HEK293T (cell line): ENCODE results near the gene YPEL5.

ENCODE experiments used
- CTCF ChIA-PET: fragments of 350-600 bp; formaldehyde crosslinking; extraction: SDS; loops from one replicate; lab custom pipeline; 2021; ENCODE audit warnings: antibody characterized with exemption, inconsistent platforms; lab: Yijun Ruan, JAX
- POLR2A ChIA-PET: fragments of 350-600 bp; formaldehyde crosslinking; extraction: SDS; loops from one replicate; lab custom pipeline; 2020; ENCODE audit warnings: antibody characterized with exemption, inconsistent platforms; lab: Yijun Ruan, JAX
- DNase-seq: peaks from one replicate; pipeline ENCODE4 v3.0.0; 2012; ENCODE audit warnings: mixed read lengths; ENCODE audit errors: extremely low spot score
- ARNT ChIP-seq: fragments of 450-650 bp; IDR thresholded peaks from 2 replicates; pipeline ENCODE4 v1.6.1; 2017; ENCODE audit warnings: mild to moderate bottlenecking
- BHLHE40 ChIP-seq: fragments of 450-650 bp; IDR thresholded peaks from 2 replicates; pipeline ENCODE4 v1.6.1; 2016; ENCODE audit warnings: mild to moderate bottlenecking, moderate library complexity, borderline replicate concordance
- CTBP1 ChIP-seq: fragments of 450-650 bp; IDR thresholded peaks from 2 replicates; pipeline ENCODE4 v1.6.1; 2016; ENCODE audit warnings: borderline replicate concordance
- ELF4 ChIP-seq: fragments of 450-650 bp; IDR thresholded peaks from 2 replicates; pipeline ENCODE4 v1.6.1; 2017; ENCODE audit warnings: antibody characterized with exemption
- FOXA1 ChIP-seq: fragments of 450-650 bp; IDR thresholded peaks from 2 replicates; pipeline ENCODE4 v1.6.1; 2016; ENCODE audit warnings: mild to moderate bottlenecking
- FOXK2 ChIP-seq: fragments of 450-650 bp; IDR thresholded peaks from 2 replicates; pipeline ENCODE4 v1.6.1; 2016; ENCODE audit warnings: mild to moderate bottlenecking
- FOXM1 ChIP-seq: fragments of 450-650 bp; IDR thresholded peaks from 2 replicates; pipeline ENCODE4 v1.6.1; 2017; ENCODE audit warnings: mild to moderate bottlenecking, borderline replicate concordance
- HDGF ChIP-seq: fragments of 450-650 bp; IDR thresholded peaks from 2 replicates; pipeline ENCODE4 v1.6.1; 2017; ENCODE audit warnings: antibody characterized with exemption, borderline replicate concordance
- L3MBTL2 ChIP-seq: fragments of 450-650 bp; conservative IDR thresholded peaks from 2 replicates; pipeline ENCODE4 v1.6.1; 2016; ENCODE audit warnings: mild to moderate bottlenecking
- LEF1 ChIP-seq: fragments of 450-650 bp; IDR thresholded peaks from 2 replicates; pipeline ENCODE4 v1.6.1; 2017; ENCODE audit warnings: mild to moderate bottlenecking, borderline replicate concordance
- NFRKB ChIP-seq: fragments of 450-650 bp; IDR thresholded peaks from 2 replicates; pipeline ENCODE4 v1.6.1; 2016; ENCODE audit warnings: mild to moderate bottlenecking, moderate library complexity
- PKNOX1 ChIP-seq: fragments of 450-650 bp; IDR thresholded peaks from 2 replicates; pipeline ENCODE4 v1.6.1; 2016
- SP1 ChIP-seq: fragments of 450-650 bp; IDR thresholded peaks from 2 replicates; pipeline ENCODE4 v1.6.1; 2017
- SUZ12 ChIP-seq: fragments of 450-650 bp; IDR thresholded peaks from 2 replicates; pipeline ENCODE4 v1.6.1; 2016; ENCODE audit warnings: mild to moderate bottlenecking
- TARDBP ChIP-seq: fragments of 450-650 bp; IDR thresholded peaks from 2 replicates; pipeline ENCODE4 v1.6.1; 2016
- ZNF384 ChIP-seq: fragments of 450-650 bp; IDR thresholded peaks from 2 replicates; pipeline ENCODE4 v1.6.1; 2016

Gene YPEL5

DNA sequence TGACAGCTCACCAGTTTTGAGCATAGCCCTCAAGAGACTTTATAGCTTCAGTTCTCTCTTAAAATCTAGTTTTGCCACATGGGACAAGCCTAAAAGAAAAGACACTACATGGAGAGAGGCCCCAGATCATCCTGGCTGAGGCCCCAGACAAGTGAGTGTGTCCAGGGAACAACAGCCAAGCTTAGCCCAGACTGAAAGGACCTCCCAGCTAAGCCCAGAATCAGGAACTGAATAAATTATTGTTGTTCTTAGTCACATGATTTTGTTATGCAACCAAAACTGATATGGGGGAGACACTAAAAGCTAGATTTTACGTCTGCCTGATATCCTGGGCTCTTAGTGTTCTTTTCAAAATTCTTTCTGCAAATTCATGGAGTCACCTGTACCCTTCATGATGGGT is 55.2 kb downstream of the YPEL5 start:
- POLR2A ChIA-PET, result no interaction called here
- no peak for DNase-seq
- CTCF ChIA-PET, result interaction anchor here (1.0 to 1.8 kb wide), 2 partner anchors 37 to 509 kb away, joined by 6 to 11 read pairs; no protein-coding TSS in a partner anchor
- TF ChIP-seq ELF4 (no peak), CTBP1 (no peak)

DNA sequence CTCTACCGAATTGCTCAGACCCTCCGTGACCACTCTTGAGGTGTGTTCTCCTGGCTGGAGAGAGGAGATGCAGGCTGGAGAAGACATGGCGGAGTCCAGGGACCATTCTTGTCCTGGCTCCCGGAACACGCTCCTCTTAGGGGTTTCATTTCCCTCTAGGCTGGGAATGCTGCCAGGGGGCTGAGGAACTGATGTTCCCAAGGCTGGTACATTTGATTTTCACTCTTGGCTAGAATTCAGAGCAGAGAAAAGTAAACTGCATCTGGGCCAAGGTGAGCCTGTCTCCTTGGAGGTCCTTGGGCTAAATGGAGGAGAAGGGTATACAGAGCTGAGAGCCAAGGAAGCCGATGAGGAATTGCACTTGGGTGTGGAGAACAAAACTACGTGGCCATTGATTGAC is 56.3 kb downstream of the YPEL5 start:
- CTCF ChIA-PET, result interaction anchor here (0.6 kb wide), 1 partner anchor 38 kb away, joined by 3 read pairs; no protein-coding TSS in a partner anchor
- no peak for TF ChIP-seq L3MBTL2
- TF ChIP-seq LEF1, result no peak
- no peak for TF ChIP-seq FOXA1
- TF ChIP-seq FOXK2, result no peak
- no peak for TF ChIP-seq HDGF
- TF ChIP-seq FOXM1, result no peak
- TF ChIP-seq NFRKB, result no peak
- no peak for TF ChIP-seq SUZ12
- TF ChIP-seq CTBP1, result no peak
- no peak for TF ChIP-seq ELF4
- no peak for TF ChIP-seq TARDBP
- TF ChIP-seq ZNF384, result no peak
- no peak for TF ChIP-seq PKNOX1
- TF ChIP-seq BHLHE40, result no peak
- POLR2A ChIA-PET, result no interaction called here
- no peak for DNase-seq

GRCh38 chr2:30204281-30204680 is 57.5 kb downstream of the YPEL5 start:
- no peak for DNase-seq
- TF ChIP-seq L3MBTL2 (no peak), FOXA1 (no peak), ZNF384 (no peak), HDGF (no peak), ELF4 (no peak), SP1 (no peak), NFRKB (no peak), FOXK2 (no peak), PKNOX1 (no peak), ARNT (no peak)
- ChIA-PET CTCF (interaction anchor here (1.7 kb wide), 1 partner anchor 507 kb away, joined by 8 read pairs; no protein-coding TSS in a partner anchor), POLR2A (no interaction called here)

GRCh38 chr2:30205456-30205855 is 58.6 kb downstream of the YPEL5 start:
- POLR2A ChIA-PET, result no interaction called here
- TF ChIP-seq LEF1 (no peak), BHLHE40 (no peak), CTBP1 (no peak), ELF4 (no peak), FOXM1 (no peak), SUZ12 (no peak), SP1 (no peak), FOXK2 (no peak), ZNF384 (no peak), ARNT (no peak), L3MBTL2 (no peak), PKNOX1 (no peak), FOXA1 (no peak), HDGF (no peak), TARDBP (no peak), NFRKB (no peak)
- CTCF ChIA-PET, result interaction anchor here (5.6 kb wide), 1 partner anchor 505 kb away, joined by 56 read pairs; no protein-coding TSS in a partner anchor
- DNase-seq, result no peak

DNA sequence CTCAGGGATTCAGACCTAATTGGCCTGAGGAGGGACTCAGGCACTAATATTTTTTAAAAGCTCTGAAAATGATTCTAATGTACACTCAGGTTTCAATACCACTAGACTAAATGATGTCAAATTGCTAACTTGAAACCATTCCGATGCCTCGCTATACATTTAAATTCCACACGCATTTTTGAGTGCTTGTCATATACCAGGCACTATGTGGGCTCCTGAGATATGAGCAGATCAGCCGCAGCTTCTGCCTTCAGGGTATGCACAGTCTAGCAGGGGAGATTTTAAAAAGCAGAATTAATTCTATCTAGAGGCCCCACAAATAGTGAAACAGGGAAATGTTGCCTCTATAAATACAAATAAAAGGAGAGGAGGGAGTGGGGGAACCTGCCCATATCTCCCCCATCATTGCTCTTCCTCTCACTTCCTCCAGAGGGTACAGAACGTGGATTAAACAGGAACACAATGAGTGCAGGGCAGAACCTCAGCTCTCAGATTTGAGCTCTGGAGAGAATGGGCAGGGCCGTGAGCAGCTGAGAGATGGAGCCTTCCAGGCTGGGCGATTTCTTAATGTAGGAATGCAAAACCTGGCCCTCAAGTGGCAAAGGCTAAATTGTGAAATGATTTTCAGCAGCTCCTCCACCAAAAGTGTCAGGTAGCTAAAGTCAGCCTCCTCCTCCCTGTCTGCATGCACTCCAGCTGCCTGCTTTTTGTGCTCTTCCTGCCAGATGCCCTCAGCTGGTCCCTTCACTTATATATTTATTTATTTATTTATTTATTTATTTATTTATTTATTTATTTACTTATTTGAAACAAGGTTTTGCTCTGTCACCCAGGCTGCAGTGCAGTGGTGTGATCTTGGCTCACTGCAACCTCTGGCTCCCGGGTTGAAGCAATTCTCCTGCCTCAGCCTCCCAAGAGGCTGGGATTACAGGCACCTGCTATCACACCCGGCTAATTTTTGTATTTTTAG is 59.9 kb downstream of the YPEL5 start:
- CTCF ChIA-PET, result interaction anchor here (5.6 kb wide), 1 partner anchor 504 kb away, joined by 56 read pairs; no protein-coding TSS in a partner anchor
- POLR2A ChIA-PET, result no interaction called here
- TF ChIP-seq HDGF (no peak), BHLHE40 (no peak), LEF1 (no peak), ELF4 (no peak), TARDBP (no peak), NFRKB (no peak), ZNF384 (no peak), FOXA1 (no peak), ARNT (no peak), FOXM1 (no peak), SP1 (no peak), CTBP1 (no peak), SUZ12 (no peak), L3MBTL2 (no peak), FOXK2 (no peak), PKNOX1 (no peak)
- DNase-seq, result no peak
